Neutrophil (primary cell): Measurements from ENCODE around the gene CRMP1.

ENCODE experiments used
- H3K27ac ChIP-seq: fragments of 200-600 bp; sonication (generic); 2 replicates; pipeline ENCODE4 v1.5.1; 2016; ENCODE audit warnings: mild to moderate bottlenecking, moderate library complexity
- H3K27me3 ChIP-seq: fragments of 200-600 bp; sonication (generic); 2 replicates; pipeline ENCODE4 v1.6.0; 2016; ENCODE audit warnings: mild to moderate bottlenecking
- H3K36me3 ChIP-seq: fragments of 200-600 bp; sonication (generic); 2 replicates; pipeline ENCODE4 v1.5.1; 2017
- H3K4me1 ChIP-seq, 2 experiments: fragments of 200-600 bp in 1 of 2; sonication (generic) in 1 of 2; 1 replicate in 1 of 2; 2 replicates in 1 of 2; pipeline versions ENCODE4 v1.5.1 to v1.6.1; 2013 to 2016; ENCODE audit warnings: low read depth in 1 of 2, low read length in 1 of 2, mild to moderate bottlenecking in 1 of 2, moderate library complexity in 1 of 2; ENCODE audit not compliant: control insufficient read depth in 1 of 2, insufficient read depth in 1 of 2
- H3K4me3 ChIP-seq, 2 experiments: fragments of 200-600 bp in 1 of 2; sonication (generic) in 1 of 2; 1 replicate in 1 of 2; 2 replicates in 1 of 2; pipeline ENCODE4 v1.5.1; 2013 to 2016; ENCODE audit warnings: low read depth in 1 of 2, low read length in 1 of 2, mild to moderate bottlenecking in 1 of 2, moderate library complexity in 1 of 2
- H3K9me3 ChIP-seq: fragments of 200-600 bp; sonication (generic); 2 replicates; pipeline ENCODE4 v1.5.1; 2016
- CTCF ChIP-seq: fragments of 200-600 bp; sonication (generic); IDR thresholded peaks from 2 replicates; pipeline ENCODE4 v1.5.1; 2016; ENCODE audit warnings: antibody characterized with exemption

The CRMP1 gene

GRCh38 chr4:5932035-5932568 lies 39.2 kb upstream of the CRMP1 start:
- no peaks in the 10 kb centered on the region for H3K9me3 ChIP-seq
- H3K27me3 ChIP-seq: peaks cover 18% of the 10 kb centered on the region
- no peaks in the 10 kb centered on the region for H3K4me1 ChIP-seq
- no peak overlapping the region for H3K4me3 ChIP-seq
- no peaks in the 10 kb centered on the region for H3K36me3 ChIP-seq
- no peak overlapping the region for H3K27ac ChIP-seq
- no peak for TF ChIP-seq CTCF

- Histone ChIP-seq H3K27ac (no peak overlapping the region), H3K27me3 (peaks cover 18% of the 10 kb centered on the region), H3K36me3 (no peaks in the 10 kb centered on the region), H3K4me1 (no peaks in the 10 kb centered on the region), H3K9me3 (no peaks in the 10 kb centered on the region), H3K4me3 (no peak overlapping the region)
- no peak for TF ChIP-seq CTCF
Measured at GRCh38 chr4:5931526-5931925, 38.6 kb upstream of the CRMP1 start.

- no peak for TF ChIP-seq CTCF
Measured at GRCh38 chr4:5930876-5931275, 38.0 kb upstream of the CRMP1 start.

GRCh38 chr4:5930456-5930855 lies 37.6 kb upstream of the CRMP1 start:
- no peaks in the 10 kb centered on the region for H3K4me1 ChIP-seq
- TF ChIP-seq CTCF: no peak
- H3K4me3 ChIP-seq: no peak overlapping the region
- peaks cover 18% of the 10 kb centered on the region for H3K27me3 ChIP-seq
- H3K36me3 ChIP-seq: no peaks in the 10 kb centered on the region
- no peak overlapping the region for H3K27ac ChIP-seq
- H3K9me3 ChIP-seq: no peaks in the 10 kb centered on the region

More at GRCh38 chr4:5930876-5931275, 38.0 kb upstream of the CRMP1 start:
- Histone ChIP-seq H3K4me1 (no peaks in the 10 kb centered on the region), H3K4me3 (no peak overlapping the region), H3K27me3 (peaks cover 18% of the 10 kb centered on the region), H3K9me3 (no peaks in the 10 kb centered on the region), H3K27ac (no peak overlapping the region), H3K36me3 (no peaks in the 10 kb centered on the region)

- no peak overlapping the region for H3K4me3 ChIP-seq
- no peak for TF ChIP-seq CTCF
Measured at GRCh38 chr4:5928844-5929420, 36.0 kb upstream of the CRMP1 start.

More at GRCh38 chr4:5928844-5929420, 36.0 kb upstream of the CRMP1 start:
- Histone ChIP-seq H3K4me1 (no peaks in the 10 kb centered on the region), H3K27ac (no peak overlapping the region), H3K36me3 (no peaks in the 10 kb centered on the region), H3K9me3 (no peaks in the 10 kb centered on the region), H3K27me3 (peaks cover 14% of the 10 kb centered on the region)
